DMS79 (cell line): ENCODE measurements around the gene BRIP1.
"Not testable (repeated sequence)": the region's sequence is repeated elsewhere in the genome, so short reads cannot be mapped to it uniquely, and the experiment has no call there.

Experiments used
- DNase-seq: peaks from one replicate; lab custom pipeline; 2025; lab: John Stamatoyannopoulos, UW

The BRIP1 gene

GRCh38 chr17:61862975-61863800 is at the start of gene BRIP1:
Gene BRIP1 (minus strand): TSS chr17:61863528. CDS start chr17:61861539, 1,989 bp downstream.
- peak; percentile 84 for DNase-seq

DNA sequence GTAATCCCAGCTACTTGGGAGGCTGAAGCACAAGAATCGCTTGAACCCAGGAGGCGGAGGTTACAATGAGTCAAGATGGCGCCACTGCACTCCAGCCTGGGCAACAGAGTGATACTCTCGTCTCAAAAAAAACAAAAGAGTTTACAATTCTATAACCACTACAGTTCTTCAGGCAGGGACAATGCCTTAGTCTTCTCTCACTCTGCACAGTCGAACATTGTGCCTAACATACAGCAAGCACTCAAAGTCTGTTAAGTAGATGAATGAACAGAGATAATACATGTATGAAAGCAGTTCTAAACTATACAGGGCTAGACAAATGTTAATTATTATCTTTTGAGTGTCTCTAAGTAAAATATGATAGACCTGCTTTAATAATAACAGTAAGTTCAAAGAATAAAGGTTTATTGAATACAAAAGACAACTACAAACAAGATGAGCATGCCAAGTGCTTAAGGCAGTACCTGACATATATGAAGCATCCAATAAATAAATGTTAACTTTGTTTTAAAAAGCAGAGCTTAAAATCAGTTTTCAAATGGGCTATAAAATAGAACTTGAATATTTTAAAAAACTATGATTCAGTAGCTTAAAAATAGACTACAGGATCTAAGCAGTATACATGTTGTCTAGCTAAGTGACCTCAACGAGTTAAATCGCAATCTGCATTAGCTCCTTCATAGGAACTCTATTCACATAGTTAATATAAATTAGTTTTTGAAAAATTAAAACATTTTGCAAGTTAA is 45.1 kb upstream of the BRIP1 start:
- no peak for DNase-seq

DNA sequence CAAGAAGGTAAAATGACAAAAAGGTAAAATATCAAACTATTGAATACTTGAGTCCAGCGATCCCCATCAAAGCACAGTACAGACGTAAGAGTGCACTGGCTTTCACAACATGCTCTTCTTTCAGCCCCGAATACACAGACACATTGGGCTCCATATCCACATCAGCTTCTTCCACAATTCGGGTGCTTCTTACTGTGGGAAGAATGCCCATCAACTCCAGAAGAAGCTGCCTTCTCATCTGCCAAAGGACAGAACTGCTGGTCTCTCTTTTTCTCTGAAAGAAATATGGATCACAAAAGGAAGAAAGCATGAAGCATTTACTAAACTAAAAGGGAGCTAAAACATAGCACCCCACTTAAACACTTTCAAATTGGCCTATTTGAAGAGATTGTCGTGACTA is 44.0 kb upstream of the BRIP1 start:
- DNase-seq: no peak

DNA sequence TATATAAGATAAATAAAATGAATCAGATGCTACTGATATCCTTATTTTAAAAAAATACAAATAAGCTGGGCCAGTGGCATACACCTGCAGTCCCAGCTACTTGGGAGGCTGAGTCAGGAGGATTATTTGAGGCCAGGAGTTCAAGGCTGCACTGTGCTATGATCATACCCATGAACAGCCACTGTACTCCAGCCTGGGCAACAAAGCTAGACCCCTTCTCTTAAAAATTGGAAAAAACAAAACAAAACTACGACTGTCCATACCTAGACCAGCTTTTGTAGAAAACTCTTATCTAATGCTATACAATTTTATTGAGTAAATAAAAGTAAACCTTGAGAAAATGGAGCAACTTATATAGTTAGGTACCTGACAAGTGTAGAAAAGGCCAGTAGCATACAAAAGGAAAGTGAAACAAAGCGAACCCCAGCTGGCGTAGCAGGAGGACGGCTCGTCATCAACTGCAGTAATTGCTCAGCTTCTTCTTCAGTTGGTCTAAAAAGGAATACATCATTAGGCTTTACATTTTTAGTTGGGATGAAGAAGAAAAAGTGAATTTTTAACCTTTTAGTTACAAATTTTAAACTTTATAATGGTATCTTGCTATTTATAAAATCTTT is 40.9 kb upstream of the BRIP1 start:
- no peak for DNase-seq

DNA sequence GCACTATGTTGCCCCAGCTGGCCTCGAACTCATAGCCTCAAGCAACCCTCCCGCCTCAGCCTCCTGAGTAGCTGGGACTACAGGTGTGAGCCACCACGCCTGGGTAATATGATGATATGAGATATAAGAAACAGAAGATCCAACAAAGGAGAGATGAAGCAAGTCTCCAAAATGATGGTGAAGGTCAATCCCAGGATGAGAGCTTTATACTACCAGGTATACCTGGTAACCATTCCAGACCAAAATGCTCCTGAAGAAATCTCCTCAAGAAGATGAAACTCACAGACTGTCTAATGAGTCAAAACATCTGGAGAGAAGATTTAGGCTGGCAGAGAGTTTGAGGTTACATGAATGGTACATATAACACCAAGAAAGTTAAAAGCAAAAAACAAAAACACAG is 39.9 kb upstream of the BRIP1 start:
- no peak for DNase-seq

GRCh38 chr17:61897548-61898180 is 34.3 kb upstream of the BRIP1 start:
- DNase-seq: no peak

DNA sequence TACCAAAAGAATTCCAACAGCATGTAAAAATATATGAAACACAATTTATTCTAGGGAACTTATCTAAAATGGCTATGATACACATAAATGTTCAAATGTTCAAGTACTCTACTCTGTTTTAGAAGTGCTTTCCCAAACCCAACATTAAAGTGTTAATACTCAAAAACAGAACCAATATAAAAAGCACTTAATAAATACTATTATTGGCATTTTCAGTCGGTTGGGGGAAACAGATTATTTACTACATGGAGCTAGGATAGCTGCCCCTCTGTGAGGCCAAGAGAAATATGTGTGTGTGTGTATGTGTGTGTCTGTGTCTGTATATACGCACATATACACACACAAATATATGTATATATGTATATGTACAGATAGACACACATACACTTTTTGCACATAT is 32.1 kb upstream of the BRIP1 start:
- no peak for DNase-seq

DNA sequence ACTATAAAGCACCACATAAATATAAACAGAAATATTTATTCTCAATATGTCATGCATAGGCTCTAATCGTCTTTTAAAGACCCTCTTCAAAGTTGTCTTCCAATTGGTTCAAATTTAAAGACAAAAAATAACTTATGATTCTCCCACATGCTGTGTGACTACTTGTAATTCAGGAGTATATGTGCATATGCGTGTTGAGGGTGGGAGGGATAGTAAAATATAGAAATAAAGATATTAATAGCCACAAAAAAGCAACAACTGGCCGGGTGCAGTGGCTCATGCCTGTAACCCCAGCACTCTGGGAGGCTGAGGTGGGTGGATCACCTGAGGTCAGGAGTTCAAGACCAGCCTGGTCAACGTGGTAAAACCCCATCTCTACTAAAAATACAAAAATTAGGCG is 31.0 kb upstream of the BRIP1 start:
- not testable (repeated sequence) for DNase-seq

DNA sequence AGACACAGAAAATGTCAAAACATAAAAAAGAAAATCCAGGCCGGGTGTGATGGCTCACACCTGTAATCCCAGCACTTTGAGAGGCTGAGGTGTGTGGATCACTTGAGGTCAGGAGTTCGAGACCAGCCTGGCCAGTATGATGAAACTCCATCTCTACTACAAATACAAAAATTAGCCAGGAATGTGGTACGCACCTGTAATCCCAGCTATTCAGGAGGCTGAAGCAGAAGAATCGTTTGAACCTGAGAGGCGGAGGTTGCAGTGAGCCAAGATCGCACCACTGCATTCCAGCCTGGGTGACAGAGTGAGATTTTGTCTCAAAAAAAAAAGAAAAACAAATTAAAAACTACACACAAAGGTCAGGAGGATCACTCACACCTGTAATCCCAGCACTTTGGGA is 24.4 kb upstream of the BRIP1 start:
- DNase-seq: not testable (repeated sequence)

GRCh38 chr17:61885865-61886264 is 22.5 kb upstream of the BRIP1 start:
- not testable (repeated sequence) for DNase-seq

DNA sequence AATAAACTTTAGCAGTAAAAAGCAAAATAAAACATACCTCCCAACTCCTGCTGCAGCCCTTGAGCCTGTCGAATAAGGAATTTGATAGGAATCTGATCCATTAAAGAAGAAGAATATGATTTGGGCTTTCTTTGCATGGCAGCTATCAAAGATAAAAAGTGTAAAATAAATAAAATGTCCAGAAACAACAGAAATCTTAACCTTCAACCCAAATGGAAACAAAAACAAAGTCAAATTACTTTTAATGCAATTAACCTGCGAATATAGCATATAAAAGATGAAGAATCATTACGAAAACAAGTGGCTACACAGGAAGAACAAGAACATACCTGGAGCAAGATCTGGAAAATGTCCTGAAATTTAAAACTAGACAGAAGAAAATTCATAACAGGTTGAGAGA is 21.5 kb upstream of the BRIP1 start:
- DNase-seq: no peak

DNA sequence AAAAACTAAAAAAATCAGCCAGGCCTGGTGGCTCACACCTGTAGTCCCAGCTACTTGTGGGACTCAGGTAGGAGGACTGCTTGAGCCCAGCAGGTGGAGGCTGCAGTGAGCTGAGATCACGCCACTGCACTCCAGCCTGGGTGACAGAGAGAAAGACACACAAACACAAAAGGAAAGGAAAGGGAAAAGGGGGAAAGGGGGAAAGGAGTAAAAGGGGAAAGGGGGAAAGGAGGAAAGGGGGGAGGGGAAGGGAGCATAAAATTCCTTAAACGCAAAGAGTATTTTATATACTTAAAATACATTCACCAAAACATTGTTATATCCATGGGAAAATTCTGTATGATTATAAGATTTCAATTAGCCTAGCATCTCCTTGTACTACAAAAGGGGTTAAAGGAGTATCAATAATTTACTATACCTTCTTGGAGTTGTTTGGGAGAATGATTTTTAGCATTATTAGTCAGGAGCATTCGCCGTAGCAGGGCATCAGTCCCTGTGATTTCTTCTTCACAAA is 17.3 kb upstream of the BRIP1 start:
- no peak for DNase-seq

GRCh38 chr17:61878984-61879612 is 15.8 kb upstream of the BRIP1 start:
- DNase-seq: no peak

GRCh38 chr17:61878520-61878919 is 15.2 kb upstream of the BRIP1 start:
- no peak for DNase-seq

- DNase-seq: no peak
Measured at GRCh38 chr17:61877837-61878236, 14.5 kb upstream of the BRIP1 start.

- no peak for DNase-seq
Measured at GRCh38 chr17:61875804-61876203, 12.5 kb upstream of the BRIP1 start.

GRCh38 chr17:61875285-61875684 is 12.0 kb upstream of the BRIP1 start:
- no peak for DNase-seq

GRCh38 chr17:61874075-61874474 is 10.7 kb upstream of the BRIP1 start:
- DNase-seq: no peak

DNA sequence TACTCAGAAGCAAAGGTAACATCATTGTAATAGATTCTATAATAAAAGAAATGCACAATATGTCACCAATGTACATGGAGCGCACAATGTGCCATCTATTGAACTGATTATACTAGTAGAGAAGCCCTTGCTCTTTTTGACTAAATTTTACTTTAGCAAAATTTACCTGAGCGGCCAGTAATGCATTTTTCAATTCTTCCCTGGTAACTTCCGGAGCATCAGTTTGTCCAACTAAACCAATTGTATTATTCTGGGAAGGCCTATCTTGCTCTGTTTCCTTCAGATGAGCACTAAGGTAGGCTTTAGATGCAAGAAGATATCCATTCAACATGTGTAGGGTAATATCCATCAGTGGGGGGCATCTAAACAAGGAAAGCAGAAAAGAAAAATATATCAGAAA is 8.8 kb upstream of the BRIP1 start:
- no peak for DNase-seq

- no peak for DNase-seq
Measured at GRCh38 chr17:61869138-61869537, 5.8 kb upstream of the BRIP1 start.

GRCh38 chr17:61868074-61868473 is 4.7 kb upstream of the BRIP1 start:
- no peak for DNase-seq

DNA sequence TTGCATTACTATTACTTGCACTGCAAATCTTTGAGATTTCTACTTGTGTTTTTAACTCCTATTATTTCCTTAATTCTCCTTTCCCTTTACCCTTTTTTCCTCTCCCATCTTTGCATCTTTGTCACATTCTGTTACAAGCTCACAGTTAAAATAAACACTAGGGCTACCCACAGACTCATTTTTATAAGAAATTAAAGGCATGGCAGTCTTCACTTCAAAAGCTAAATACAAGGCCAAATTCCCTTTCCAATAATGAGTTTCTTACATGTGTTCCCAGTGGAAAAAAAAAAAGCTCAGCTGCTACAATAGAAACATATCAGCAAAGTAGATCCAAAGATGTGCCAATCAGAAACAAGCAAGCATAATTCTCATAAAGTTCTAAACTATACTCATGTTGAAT is 3.7 kb upstream of the BRIP1 start:
- DNase-seq: no peak
